WI38 (cell line): Measurements from ENCODE around the gene PDGFRA.
A peak's percentile ranks its signal among the peaks of the same experiment; 100 is the strongest.

ENCODE experiments used
- H3K4me3 ChIP-seq: 2 replicates; pipeline ENCODE4 v1.5.1; 2011; ENCODE audit warnings: low read depth, mild to moderate bottlenecking, control low read depth, low read length
- CTCF ChIP-seq: IDR thresholded peaks from 2 replicates; pipeline ENCODE4 v1.5.1; 2012; ENCODE audit warnings: low read depth, mild to moderate bottlenecking, control low read depth, low read length

PDGFRA gene

GRCh38 chr4:54217642-54218495 lies 11.2 kb upstream of the PDGFRA start:
- peak; percentile 78 for TF ChIP-seq CTCF
- H3K4me3 ChIP-seq = peak overlapping the region; percentile 52

- no peak overlapping the region for H3K4me3 ChIP-seq
- TF ChIP-seq CTCF = no peak
Measured at GRCh38 chr4:54218736-54219135, 10.4 kb upstream of the PDGFRA start.

- no peak for TF ChIP-seq CTCF
- peak overlapping the region; percentile 78 for H3K4me3 ChIP-seq
Measured at GRCh38 chr4:54224996-54225597, 4.0 kb upstream of the PDGFRA start.

DNA sequence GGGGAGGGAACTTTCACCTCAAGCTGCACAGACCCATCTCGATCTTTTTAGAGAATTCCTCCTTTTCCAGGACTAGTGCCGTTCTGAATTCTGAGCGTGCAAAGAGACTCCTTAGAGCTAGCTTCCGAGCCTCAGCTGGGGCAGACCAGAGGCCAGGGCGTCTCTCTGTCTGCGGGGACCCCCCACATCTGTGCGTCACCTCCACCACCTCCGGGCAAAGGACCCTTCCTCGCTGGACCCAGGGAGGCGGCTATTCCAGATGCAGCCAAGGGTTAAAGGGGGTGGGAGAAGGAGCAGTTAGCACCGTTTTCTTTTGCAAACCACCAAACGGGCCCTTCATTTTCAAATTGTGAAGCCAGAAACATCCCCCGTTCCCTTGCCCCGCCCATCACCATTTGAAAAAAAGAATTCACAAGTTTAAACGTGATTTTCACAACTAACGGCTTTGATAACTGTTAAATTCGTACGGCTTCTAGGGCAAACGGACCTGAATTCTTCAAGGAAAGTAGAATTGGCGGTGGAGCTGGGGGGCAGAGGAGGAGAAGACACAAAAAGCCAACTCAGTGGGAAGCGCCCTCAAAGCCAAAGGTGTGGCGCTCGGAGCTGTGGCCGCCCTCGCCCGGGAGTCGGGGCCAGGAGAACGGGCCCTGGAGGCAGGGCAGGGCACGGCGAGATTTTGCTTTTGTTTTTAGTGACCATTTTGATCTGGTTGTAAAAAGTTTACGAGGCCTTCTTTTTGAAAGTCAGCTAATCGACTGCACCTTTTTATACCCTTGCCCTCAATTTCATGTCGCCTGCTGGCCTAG lies 3.3 kb upstream of the PDGFRA start:
- TF ChIP-seq CTCF = no peak
- peak overlapping the region; percentile 78 for H3K4me3 ChIP-seq

DNA sequence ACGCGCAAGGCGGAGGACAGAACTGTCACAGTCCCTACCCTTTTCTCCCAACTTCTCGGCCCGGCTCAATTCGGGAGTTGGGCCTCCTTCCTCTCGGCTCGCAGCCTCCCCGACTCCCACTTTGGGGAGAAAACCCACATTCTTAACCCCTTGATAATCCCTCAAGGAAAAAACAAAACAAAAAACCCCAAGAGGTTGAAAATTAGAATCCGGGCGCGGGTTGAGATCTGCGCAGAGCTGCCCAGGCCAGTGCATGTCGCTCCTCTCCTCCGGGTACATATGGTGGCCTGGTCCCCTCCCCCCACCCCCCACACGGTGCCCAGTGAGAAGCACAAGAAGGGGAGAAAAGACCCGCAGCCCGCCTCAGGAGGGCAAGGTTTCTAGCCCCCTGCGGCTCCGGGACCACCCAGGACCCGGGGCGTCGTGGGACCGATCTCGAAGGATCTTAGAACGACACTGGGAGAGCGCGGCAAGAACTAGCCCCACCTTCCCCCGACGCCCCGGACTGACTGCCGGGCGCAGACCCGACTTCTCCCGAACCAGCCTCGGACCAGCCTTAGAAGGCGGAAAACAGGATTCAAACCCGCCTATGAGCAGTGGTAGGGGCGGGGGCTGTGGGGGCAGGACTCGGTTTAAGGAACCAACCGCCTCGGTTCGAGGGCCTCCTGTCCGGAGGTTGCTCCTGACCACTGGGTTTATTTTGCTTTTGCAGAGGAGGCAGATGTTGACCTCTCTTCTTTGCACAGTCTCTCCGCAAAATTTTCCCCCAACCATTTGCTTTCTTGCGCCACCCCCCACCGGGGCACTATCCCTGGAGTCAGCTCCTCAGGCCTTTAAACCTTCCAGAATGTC lies 2.5 kb upstream of the PDGFRA start:
- peak overlapping the region; percentile 78 for H3K4me3 ChIP-seq
- TF ChIP-seq CTCF = no peak

GRCh38 chr4:54227256-54228055 lies 1.6 kb upstream of the PDGFRA start:
- no peak for TF ChIP-seq CTCF
- H3K4me3 ChIP-seq = peak overlapping the region; percentile 78
